Loucy (cell line): ENCODE results near the gene ZNF345.

Experiments used
- EZH2phosphoT487 ChIP-seq: fragments of 200-600 bp; IDR thresholded peaks from 2 replicates; pipeline ENCODE4 v1.6.1; 2018; ENCODE audit warnings: antibody characterized with exemption, mild to moderate bottlenecking, moderate library complexity, borderline replicate concordance
- TF ChIP-seq, protein P1 (sequence below): fragments of 200-600 bp; sonication (generic); conservative IDR thresholded peaks from 2 replicates; pipeline ENCODE4 v1.5.1; 2014; ENCODE audit warnings: mild to moderate bottlenecking, antibody characterized with exemption, low read length

- TF ChIP-seq, protein P1, sequence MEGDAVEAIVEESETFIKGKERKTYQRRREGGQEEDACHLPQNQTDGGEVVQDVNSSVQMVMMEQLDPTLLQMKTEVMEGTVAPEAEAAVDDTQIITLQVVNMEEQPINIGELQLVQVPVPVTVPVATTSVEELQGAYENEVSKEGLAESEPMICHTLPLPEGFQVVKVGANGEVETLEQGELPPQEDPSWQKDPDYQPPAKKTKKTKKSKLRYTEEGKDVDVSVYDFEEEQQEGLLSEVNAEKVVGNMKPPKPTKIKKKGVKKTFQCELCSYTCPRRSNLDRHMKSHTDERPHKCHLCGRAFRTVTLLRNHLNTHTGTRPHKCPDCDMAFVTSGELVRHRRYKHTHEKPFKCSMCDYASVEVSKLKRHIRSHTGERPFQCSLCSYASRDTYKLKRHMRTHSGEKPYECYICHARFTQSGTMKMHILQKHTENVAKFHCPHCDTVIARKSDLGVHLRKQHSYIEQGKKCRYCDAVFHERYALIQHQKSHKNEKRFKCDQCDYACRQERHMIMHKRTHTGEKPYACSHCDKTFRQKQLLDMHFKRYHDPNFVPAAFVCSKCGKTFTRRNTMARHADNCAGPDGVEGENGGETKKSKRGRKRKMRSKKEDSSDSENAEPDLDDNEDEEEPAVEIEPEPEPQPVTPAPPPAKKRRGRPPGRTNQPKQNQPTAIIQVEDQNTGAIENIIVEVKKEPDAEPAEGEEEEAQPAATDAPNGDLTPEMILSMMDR: no peak
- no peak for TF ChIP-seq EZH2phosphoT487
Observed at GRCh38 chr19:36850559-36851442, at the start of gene ZNF345.
